Stimulated activated CD4-positive, alpha-beta T cell treated with anti-CD3 and anti-CD28 coated beads, Interleukin-1b, Interleukin-23, amount 100 ng/mL, for 24 hours (primary cell): ENCODE results near the gene ATG10.
"Not testable (repeated sequence)": the region's sequence is repeated elsewhere in the genome, so short reads cannot be mapped to it uniquely, and the experiment has no call there.

Experiments
- DNase-seq, 4 experiments: peaks; one replicate each; pipeline ENCODE4 v3.0.0-alpha.2; 2020; ENCODE audit warnings: low read depth in 4 of 4, low spot score in 1 of 4

ATG10 gene

DNA sequence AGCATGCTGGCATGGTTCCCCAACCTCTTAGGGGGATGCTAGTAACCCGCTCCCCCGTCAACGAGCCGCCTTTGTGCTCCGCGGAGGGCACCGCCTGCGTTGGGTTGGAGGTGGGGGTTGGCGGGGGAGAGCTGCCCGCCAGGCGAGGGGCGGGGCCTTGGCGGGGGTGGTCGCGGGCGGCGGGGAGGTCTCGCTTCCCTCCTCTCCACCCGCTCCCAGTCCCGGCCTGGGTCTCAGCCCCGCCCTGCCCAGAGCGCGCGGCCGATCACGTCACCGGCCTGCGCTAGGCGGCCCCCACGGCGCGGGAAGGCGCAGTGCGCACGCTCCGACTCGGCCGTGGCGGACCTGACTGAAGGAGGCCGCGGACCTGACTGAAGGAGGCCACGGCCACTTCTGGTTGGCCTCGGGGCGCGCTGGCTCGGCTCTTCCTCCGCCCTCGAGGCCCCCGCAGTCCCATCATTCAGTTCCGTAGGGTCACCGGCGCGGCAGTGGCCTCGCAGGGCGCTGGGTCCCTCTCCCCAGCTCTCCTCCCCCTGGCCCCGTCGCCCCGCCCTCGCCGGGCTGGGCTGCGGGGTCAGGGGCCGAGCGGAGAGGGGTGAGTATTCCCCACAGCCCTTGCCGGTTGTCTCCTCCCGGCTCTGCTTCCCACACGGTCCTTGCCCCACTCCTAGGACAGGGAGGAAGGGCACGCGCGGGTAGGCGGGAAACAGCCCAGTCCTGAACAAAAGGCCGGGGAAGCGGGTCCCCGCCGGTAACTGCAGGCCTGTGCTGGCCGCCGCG lies at the start of gene ATG10:
Gene ATG10 (plus strand): TSS at position 312 of the 780 bp plus-strand sequence. CDS start 15,548 bp downstream, outside the sequence.
- DNase-seq = peak; percentile 57 to 85 (median 76)

DNA sequence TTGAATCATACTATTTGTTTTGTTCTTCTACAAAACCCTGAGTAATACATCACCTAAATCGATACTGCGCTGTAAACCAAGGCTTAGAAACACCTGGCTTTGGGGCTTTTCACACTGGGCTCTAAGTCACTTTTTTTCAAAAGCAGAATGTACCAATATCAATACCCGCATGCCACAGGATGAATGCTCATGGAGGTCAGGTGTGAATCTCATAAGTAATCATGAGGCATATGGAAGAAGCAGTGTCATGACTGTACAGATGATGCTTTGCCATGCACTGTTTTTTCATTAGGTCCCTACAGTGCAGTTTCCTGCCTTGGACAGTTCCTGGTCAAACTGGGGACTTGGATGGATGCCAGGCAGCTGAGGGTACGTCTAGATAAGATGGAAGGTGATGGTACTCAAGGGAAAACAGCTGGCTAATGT lies 49.0 kb upstream of the ATG10 start:
- DNase-seq = no peak

DNA sequence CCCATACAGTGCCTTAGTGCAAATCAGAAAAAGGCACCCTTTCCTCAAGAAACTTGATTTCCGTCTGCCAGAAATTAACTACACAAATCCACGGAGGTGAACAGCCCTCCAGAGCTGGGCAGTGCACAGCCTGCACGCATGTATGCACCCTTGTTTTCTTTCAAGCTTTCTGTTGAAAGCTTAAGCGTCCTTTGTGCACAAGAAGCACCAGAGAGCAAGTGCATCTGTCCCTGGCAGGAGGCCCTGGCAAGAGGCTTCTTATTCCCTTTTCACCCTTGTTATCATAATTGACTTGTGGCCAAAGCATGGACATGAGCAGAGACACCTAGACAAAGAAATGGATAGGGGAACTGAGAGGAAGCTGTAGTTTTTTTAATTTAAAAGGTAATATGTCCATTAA lies 47.4 kb upstream of the ATG10 start:
- DNase-seq = no peak

DNA sequence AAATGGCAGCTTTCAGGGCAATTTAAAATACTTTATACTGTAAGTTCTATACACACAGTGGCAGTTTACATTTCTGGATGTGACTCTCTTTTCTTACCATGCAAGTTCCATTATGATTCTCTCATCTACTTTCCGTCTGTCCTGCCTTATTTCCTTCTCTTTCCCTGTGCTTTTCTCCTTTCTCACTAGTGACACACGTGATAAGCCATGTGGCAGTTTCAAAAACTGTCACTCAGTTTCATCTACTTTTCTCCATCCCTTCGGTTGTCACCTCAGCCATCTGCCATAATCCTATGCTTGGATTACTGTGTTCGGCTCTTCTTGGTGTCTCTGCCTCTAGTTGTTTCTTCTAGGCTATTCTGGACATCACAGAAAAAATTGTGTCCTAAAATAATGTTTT lies 46.8 kb upstream of the ATG10 start:
- DNase-seq = no peak

DNA sequence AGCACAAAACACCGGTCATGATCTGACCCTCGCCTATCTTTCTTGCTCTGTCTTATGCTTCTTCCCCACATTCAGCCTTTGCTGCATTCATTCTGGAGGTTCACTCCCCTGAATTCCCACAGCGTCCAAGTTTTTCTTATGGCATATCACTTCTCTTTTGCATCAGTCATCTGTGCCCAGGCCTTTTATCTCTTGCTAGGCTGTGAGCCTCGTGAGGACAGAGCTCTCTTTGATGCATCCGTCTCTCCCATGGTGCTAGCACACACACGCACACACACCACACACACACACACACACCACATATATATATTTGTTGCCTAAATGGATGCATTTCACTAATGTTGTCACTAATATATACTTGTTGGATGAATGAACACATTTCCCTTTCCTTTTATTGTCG lies 45.8 kb upstream of the ATG10 start:
- DNase-seq = no peak

DNA sequence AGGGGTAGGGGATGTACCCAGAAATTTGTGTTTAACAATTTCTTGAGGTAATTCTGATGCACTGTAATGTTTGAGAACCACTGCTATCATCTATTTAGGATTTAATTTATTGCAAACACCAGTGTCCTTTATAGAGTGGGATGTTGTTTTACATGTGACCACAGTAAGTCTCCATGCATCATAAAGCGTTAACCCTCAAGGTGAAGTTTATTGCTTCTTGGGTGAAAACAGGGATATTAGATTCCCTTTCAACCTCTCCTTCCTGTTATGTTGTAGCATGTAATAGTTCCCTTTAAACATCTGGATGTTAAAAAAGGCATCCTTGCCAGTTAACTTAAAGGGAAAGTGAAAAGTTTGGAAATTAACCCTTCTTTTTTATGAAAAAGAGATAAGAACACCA lies 35.8 kb upstream of the ATG10 start:
- no peak for DNase-seq

DNA sequence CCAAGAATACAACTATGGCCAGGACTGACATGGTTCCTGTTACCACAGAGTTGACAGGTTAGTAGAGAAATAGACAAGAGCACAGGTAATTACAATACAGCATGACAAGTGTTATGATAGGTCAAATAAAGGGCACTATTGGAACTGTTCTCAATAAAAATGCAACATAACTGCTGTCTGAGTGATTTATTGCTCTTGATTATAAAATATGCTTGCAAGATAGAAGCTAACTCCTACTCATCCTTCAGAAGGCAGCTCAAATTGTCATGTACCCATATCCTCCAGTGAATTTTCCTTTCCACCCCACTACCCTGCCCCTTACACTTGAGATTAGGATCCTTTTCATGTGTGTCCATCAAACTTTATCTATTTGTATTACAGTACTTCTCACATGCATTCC lies 35.1 kb upstream of the ATG10 start:
- DNase-seq = no peak

DNA sequence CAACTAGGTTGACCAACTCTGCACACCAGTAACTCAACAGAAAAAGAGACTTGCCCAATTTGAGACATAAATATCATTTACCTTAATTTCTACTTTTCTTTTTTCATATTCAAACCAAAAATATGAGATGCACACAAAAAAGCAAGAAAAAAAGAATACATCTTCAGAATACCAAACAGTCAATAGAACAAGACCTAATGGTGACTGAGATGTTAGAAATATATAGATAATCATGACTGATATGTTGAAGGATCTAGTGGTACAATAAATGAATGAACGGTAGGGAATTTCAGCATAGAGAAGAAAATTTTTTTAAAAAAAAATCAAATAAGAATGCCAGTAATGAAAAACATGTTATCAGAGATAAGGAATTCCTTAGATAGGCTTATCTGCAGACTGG lies 29.1 kb upstream of the ATG10 start:
- no peak for DNase-seq

DNA sequence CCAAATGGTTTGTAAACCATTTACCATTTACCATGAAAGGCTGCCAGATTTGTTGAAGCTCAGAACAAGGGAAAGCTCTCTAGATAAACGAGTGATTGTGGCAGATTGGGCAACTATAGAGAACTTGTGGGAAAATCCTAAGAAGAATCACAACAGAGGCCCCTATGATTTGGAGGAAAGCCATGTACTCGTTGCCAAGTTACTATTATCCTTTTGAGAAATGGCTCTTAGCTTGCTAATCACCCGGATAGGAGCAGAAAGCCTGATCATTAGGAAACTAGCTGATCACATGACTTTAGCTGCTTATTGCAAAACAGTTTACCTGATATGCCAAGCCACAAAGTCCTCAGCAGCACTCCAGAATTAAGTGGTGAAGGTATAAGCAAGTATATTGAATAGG lies 23.5 kb upstream of the ATG10 start:
- DNase-seq = no peak

DNA sequence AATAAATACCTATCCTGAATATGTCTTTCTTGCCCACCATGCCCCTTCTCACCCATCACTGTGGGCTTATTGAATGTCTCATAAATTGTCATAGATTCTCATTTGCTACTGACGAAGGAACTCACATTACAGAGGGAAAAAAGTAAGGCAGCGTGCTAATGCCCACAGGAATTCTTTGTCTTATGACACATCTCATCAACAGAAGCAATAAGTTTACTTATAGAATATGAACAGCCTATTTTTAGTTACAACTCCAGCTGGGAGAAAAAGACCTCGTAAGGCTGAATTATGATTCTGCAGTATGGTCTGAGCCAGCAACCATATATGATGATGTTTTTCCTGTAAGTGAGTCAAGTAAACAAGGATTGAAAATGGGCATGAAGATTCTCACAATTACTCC lies 22.4 kb upstream of the ATG10 start:
- no peak for DNase-seq

DNA sequence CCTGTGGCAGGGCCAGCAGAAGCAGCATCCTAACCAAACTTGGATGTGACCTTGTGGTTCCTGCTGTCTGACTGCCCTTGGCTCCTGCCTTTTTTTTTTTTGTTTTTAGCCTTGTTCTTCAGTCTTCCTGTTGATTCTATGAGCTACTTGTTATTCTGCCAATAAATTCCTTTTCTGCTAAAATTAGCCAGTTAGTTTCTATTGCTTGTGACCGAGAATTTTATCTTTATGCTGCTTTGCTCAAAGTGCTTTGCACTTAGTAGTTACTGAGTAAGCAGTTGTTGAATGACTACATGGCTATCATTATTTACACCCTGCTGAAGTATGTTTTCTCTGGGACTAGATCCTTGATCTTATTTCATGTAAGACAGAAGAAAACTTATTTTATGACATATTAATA lies 20.8 kb upstream of the ATG10 start:
- no peak for DNase-seq

DNA sequence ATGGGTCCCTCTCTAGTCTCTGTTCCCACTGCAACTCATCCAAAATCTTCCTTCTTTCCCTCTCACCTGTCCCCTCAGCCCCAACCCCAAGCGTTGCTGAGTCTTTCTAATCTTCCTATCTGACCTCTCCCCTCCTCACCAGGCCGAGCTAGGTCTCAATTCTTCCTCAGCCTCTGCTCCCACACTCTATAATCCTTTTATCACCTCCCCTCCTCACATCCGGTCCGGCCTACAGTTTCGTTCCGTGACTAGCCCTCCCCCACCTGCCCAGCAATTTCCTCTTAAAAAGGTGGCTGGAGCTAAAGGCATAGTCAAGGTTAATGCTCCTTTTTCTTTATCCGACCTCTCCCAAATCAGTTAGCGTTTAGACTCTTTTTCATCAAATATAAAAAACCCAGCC lies 17.0 kb upstream of the ATG10 start:
- DNase-seq = not testable (repeated sequence)

DNA sequence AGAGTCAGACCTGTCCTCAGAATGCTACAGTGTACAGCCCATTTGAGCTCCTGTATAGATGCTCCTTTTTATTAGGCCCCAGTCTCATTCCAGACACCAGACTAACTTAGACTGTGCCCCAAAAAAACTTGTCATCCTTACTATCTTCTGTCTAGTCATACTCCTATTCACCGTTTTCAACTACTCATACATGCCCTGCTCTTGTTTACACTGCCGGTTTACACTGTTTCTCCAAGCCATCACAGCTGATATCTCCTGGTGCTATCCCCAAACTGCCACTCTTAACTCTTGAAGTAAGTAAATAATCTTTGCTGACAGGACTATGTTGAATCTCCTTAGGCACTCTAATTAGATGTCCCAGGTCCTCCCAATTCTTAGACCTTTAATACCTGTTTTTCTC lies 13.7 kb upstream of the ATG10 start:
- DNase-seq = not testable (repeated sequence)

DNA sequence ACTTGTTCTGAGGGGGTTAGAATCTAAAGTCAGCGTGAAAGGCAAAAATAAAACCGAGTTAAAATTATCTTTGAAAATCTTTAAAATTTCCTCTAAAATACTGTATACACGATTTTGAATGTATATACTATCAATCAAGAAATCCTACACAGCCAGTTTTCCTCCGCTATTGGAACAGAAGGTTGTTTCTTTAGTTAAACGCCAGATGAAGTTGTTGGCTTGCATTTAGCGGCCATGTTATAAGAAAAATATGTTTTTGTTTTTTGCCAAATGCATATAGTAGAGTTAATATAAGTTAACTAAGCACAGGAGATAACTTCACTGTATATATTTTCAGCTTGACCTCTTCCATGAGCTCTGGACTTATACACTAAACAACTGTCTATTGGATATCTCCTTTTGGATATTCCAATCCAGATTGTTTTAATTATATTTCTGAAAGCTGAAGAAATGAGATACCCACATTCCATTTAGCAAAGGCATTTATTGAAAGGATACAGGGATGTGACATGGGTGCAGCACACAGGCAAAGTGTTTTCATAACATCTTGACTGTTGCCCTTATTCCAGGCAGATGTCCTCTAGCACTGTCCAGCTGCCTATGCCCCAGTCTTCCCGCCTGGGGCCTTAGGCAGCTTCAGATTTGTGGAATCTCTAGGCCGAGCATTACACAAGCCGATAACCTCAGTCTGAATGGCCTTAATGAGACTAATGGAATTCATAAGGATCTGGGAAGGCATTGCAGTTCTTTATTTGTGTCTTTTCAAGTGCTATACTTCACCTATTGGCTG lies 10.0 kb upstream of the ATG10 start:
- DNase-seq = no peak

DNA sequence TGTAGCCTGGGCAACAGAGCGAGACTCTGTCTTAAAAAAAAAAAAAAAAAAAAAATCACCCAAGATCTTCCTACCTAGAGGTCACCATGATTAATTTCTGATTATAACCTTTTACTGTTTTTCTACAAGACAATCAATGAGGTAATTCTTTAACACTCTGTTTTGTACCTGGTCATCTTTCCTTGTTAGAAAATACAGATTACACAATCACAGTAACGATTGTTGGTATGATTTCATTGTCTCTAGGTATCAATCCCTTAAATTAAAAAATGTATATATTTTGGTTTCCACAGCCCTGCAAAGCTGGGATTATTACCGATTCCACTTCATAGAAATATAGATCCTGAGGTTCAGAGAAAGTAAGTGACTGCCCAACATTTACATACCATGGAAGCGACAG lies 8.3 kb upstream of the ATG10 start:
- no peak for DNase-seq

DNA sequence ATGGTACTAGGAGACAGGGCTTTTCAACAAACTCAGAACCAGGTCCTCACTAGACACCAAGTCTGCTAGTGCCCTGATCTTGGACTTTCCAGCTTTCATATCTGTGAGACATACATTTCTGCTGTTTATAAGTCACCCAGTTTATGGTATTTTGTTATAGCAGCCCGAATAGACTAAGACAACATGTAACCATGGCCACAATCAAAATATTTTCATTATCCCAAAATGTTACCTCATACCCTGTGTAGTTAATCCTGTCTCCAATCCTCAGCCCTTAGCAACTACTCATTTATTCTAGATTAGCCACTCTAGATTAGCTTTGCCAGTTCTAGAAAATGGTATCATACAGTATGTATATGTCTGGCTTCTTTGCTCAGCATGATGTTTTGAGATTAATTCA lies 6.3 kb upstream of the ATG10 start:
- no peak for DNase-seq

DNA sequence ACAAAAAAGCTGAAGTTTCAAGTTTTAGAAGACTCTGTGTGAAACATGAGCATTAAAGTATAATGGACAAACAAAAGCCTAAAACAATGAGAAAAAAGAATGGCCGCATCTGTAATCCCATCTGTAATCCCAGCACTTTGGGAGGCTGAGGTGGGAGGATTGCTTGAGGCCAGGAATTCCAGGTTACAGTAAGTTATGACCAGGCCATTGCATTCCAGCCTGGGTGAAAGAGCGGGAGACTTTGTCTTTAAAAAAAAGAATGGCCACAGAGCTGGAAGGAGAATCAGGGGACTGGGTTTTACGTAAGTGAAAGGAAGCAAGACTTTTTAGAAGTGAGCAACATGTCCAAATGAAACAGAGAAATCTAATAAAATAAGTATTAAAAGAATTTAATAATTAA lies 2.6 kb upstream of the ATG10 start:
- DNase-seq = no peak

DNA sequence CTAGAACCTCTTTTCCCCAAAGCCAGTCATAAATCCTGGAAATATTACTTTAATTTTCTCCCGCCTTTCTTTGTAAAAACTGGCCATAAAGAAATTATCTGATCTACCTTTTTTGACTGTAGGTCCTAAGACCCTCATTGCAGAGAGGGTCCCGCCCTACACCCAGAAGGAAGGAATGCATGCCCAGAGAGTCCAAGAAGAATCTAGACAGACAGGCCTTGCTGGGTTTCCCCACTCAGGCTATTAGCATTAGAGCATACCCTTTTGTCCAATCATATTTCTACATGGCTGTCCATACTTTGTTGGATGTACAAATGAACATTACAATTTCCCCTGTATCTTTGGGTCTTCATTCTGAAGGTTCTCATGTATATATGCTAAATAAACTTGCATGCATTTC lies 1.9 kb upstream of the ATG10 start:
- DNase-seq = no peak

DNA sequence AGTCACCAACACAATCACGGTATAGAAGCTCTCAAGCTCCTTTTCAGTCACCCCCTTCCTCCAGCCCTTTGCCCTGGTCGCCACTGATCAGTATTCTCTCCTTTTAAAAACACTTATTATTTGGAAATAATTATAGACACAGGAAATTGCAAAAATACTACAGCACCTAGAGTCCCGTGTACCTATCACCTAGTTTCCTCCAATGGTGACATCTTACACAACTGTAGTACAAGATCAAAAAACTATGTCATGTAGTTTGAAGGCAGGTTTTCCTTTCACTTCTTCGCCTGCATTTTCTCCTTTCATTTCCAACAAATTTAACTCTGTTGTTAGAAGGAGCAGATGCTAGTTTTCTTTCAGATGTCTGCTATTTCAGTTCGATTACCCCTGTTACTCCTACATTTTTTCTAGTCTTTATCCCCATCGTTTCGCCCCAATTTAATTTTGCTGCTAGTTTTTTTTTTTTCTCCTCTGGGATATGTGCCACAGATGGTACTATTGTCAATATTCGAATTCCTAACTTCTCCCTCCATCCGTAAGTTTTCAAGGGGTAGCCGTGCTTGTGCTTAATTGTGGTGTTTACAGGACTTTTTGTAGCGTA lies 612 bp upstream of the ATG10 start:
- no peak for DNase-seq

DNA sequence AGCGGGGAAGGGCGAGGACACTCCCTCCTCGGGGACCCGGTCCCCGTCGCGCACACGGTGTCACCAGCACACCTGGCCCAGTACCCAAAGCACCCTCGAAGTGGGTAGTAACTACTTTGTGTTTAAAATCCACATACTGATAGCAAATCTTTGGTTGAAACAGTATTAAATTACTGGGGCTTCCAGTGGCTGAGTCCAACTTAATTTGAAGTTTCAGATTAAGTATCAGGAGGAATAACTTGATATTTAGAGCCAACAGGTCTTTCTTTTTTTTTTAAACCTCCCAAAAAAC lies 615 bp downstream of the ATG10 start:
- no peak for DNase-seq

DNA sequence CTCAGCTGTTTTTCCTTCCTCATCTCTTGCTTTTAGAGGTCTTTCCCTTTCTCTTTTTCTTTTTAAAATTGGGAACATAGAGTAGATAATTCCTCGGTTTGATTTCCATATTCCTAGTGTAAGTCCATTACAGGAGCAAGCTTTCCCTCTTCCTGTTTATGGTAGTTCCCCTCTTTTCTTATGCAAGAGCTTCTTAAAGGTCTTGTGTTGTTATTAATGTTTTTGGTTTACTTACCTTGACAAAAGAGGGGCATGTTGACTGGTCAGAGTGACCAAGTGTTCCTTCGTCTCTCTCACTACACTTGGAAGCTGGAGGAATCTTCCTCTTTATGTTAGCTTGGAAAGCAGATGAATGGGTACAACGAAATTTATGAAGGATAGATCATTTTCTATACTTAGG lies 8.3 kb downstream of the ATG10 start:
- no peak for DNase-seq

DNA sequence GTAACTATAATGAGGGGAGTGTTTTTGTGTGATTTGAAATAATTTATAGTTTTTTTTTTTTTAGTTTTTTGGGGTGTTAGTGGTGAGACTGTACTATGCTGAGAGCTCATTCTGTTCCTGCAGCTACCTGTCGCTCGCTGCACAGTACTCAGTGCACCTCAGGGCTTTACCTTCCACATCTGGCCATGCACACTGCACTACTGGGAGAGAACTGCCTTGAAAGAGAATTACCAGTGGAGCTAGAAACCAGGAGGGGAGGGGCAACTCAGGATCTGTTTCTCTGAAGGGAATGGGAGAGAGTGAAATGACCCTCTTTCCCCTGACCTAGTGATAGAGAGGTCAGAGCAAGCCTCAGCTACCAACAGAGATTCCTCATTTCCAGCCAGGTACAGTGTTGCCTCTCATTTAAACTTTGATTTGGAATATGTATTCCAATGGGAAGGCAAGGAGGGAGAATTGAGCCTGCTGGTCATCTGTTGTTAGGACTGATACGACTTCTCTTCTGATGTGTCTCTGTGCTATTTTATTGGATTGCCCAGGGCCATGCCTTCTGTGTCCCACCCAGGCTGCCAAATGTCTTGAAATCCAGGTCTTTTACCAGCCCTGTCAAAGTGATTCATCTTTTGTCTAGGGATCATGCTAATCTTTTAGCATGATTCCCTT lies 8.9 kb downstream of the ATG10 start:
- no peak for DNase-seq
